Keratinocyte (primary cell): ENCODE data around the gene BCAS3. TPM values are rescaled to one million over a fixed set of nuclear protein-coding genes. Genes with fewer than 3 reads are reported as not detected.

Experiments
- DNase-seq: peaks from one replicate; pipeline ENCODE4 v3.0.0-alpha.2; 2011; ENCODE audit warnings: low read depth, missing footprints, low spot score
- FAIRE-seq: peaks from 2 replicates; lab custom pipeline; 2011; peaks lifted over from hg19 to GRCh38; lab: Jason Lieb, UNC
- H2AFZ ChIP-seq: 2 replicates; pipeline ENCODE4 v1.6.0; 2012; ENCODE audit warnings: low read length, control low read depth, inconsistent platforms; ENCODE audit not compliant: control insufficient read depth
- H3K27ac ChIP-seq: 2 replicates; pipeline ENCODE4 v1.5.1; 2011; ENCODE audit warnings: low read length; ENCODE audit not compliant: control insufficient read depth, insufficient read depth
- H3K27me3 ChIP-seq: 3 replicates; pipeline ENCODE4 v1.6.0; 2011; ENCODE audit warnings: low read length; ENCODE audit not compliant: control insufficient read depth, insufficient read depth; ENCODE audit errors: extremely low read depth
- H3K36me3 ChIP-seq, 2 experiments: 2 replicates in 1 of 2; 3 replicates in 1 of 2; pipeline ENCODE4 v1.5.1; 2011; ENCODE audit warnings: low read length in 2 of 2, mild to moderate bottlenecking in 1 of 2; ENCODE audit not compliant: control insufficient read depth in 2 of 2, insufficient read depth in 2 of 2; ENCODE audit errors: extremely low read depth in 1 of 2
- H3K4me1 ChIP-seq: 3 replicates; pipeline ENCODE4 v1.5.1; 2011; ENCODE audit warnings: low read length; ENCODE audit not compliant: control insufficient read depth, insufficient read depth; ENCODE audit errors: extremely low read depth
- H3K4me2 ChIP-seq: 3 replicates; pipeline ENCODE4 v1.6.0; 2011; ENCODE audit warnings: low read depth, low read length; ENCODE audit not compliant: control insufficient read depth, insufficient read depth; ENCODE audit errors: extremely low read depth
- H3K4me3 ChIP-seq, 3 experiments: fragments of 200-600 bp in 1 of 3; sonication (generic) in 1 of 3; 2 replicates in 2 of 3; 3 replicates in 1 of 3; pipeline ENCODE4 v1.5.1; 2011 to 2016; ENCODE audit warnings: low read length in 3 of 3, mild to moderate bottlenecking in 3 of 3, control low read depth in 2 of 3, inconsistent platforms in 1 of 3, low read depth in 1 of 3, mixed read lengths in 1 of 3, mixed run types in 1 of 3, moderate library complexity in 1 of 3; ENCODE audit not compliant: control insufficient read depth in 2 of 3, insufficient read depth in 2 of 3; ENCODE audit errors: extremely low read depth in 1 of 3
- H3K79me2 ChIP-seq: 2 replicates; pipeline ENCODE4 v1.6.0; 2012; ENCODE audit warnings: low read length; ENCODE audit not compliant: control insufficient read depth, insufficient read depth
- H3K9ac ChIP-seq: 3 replicates; pipeline ENCODE4 v1.6.0; 2011; ENCODE audit warnings: low read length; ENCODE audit not compliant: control insufficient read depth, insufficient read depth; ENCODE audit errors: extremely low read depth
- H3K9me1 ChIP-seq: 3 replicates; pipeline ENCODE4 v1.6.0; 2011; ENCODE audit warnings: low read length; ENCODE audit not compliant: control insufficient read depth, insufficient read depth; ENCODE audit errors: extremely low read depth
- H3K9me3 ChIP-seq: 2 replicates; pipeline ENCODE4 v1.5.1; 2012; ENCODE audit warnings: low read depth, low read length; ENCODE audit not compliant: control insufficient read depth
- H4K20me1 ChIP-seq: 3 replicates; pipeline ENCODE4 v1.6.0; 2011; ENCODE audit warnings: low read length; ENCODE audit not compliant: control insufficient read depth, insufficient read depth; ENCODE audit errors: extremely low read depth
- CTCF ChIP-seq, 3 experiments: IDR thresholded peaks in 1 of 3; conservative IDR thresholded peaks in 1 of 3; optimal IDR thresholded peaks in 1 of 3; 2 replicates in 2 of 3; 3 replicates in 1 of 3; pipeline versions ENCODE3 to v1.5.1; 2011; ENCODE audit warnings: low read length in 3 of 3, mild to moderate bottlenecking in 3 of 3, moderate library complexity in 2 of 3, control low read depth in 1 of 3, inconsistent platforms in 1 of 3; ENCODE audit not compliant: insufficient read depth in 2 of 3; ENCODE audit errors: extremely low read depth in 1 of 3
- EZH2 ChIP-seq: IDR thresholded peaks from one replicate; pipeline ENCODE4 v1.6.1; 2012; ENCODE audit warnings: inconsistent platforms, mild to moderate bottlenecking, low read length, moderate library complexity
- dilution Hi-C: fragments of 300-500 bp; cut with MboI; formaldehyde crosslinking; loops from one replicate; pipeline ENCODE4 v1.7.0; 2020; ENCODE audit warnings: low sequenced_read_pairs; ENCODE audit not compliant: extremely low pct_ligation_motif_present
- polyA plus RNA-seq, 5 experiments: library from polyadenylated mRNA; depleted of rRNA in 3 of 5; stranded (reverse) in 3 of 5; stranded (forward) in 1 of 5; unstranded in 1 of 5; fragments of >200 nt; gene quantifications; 1 replicate in 1 of 5; 2 replicates in 3 of 5; 3 replicates in 1 of 5; pipeline versions ENCODE4 v1.2.1 to v1.2.3, GENCODE V29; 2011 to 2012; ENCODE audit warnings: missing spikeins in 2 of 5, low read depth in 1 of 5, low replicate concordance in 1 of 5

Gene BCAS3
- polyA plus RNA-seq, 1 donor (not counting 4 experiments of a cell fraction or from before 2014, with no cell fraction given) = 11.8 TPM

DNA sequence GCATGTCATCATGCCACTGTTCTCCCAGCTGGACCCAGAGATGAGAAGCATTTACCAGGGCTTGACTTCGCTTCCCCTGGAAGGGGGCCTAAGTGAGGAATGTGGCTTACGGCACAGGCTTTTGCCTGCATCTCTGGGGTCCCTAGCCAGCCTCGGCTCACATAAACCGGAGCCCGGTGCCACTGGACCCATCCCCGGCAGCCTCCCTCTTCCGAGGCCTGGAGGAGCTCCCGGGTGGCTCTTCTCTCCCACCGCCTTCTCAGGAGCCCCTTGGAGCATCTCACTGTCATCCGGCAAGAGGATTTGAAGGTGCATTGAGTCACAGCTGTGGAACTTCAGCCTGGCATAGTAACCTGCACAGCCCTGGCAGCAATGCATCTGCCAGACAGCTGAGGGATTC, 692.1 kb downstream of the BCAS3 start:
- Histone ChIP-seq H3K27me3 (no peaks in the 10 kb centered on the region), H3K36me3 (no peaks in the 10 kb centered on the region), H3K4me1 (no peaks in the 10 kb centered on the region), H2AFZ (no peak overlapping the region), H3K9me3 (no peaks in the 10 kb centered on the region), H3K4me2 (no peak overlapping the region), H3K9me1 (no peaks in the 10 kb centered on the region), H3K4me3 (no peak overlapping the region), H4K20me1 (no peaks in the 10 kb centered on the region), H3K9ac (no peak overlapping the region), H3K27ac (no peak overlapping the region), H3K79me2 (no peaks in the 10 kb centered on the region)
- dilution Hi-C loops = no loop called here
- TF ChIP-seq CTCF (optimal IDR thresholded peaks at IDR 0.05 in 1 of 3, IDR thresholded peaks at IDR 0.05 in 1 of 3, conservative IDR thresholded peaks at IDR 0.05 in 1 of 3; ENCODE audit: extremely low read depth in 1 of 3, insufficient read depth in 2 of 3, low read length in 3 of 3) (no peak), EZH2 (no peak)
- FAIRE-seq = no peak
- DNase-seq = no peak

DNA sequence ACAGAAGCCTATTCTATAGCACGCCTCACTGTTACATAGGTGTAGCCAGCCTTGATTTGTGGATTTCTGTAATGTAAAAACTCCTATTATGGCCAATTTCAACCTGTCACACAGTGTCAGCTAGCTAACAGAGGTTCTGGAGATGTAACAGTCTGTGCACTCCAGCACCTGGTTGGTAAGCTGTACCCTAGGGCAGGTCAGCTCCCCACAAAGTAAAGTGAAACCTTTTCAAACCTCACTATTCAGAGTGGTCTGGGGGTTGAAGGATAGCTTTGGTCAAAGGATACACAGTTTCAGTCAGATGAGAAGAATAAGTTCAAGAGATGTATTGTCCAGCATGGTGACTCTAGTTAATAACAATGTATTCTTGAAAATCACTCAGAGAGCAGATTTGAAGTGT, 693.5 kb downstream of the BCAS3 start:
- TF ChIP-seq CTCF (optimal IDR thresholded peaks at IDR 0.05 in 1 of 3, IDR thresholded peaks at IDR 0.05 in 1 of 3, conservative IDR thresholded peaks at IDR 0.05 in 1 of 3; ENCODE audit: extremely low read depth in 1 of 3, insufficient read depth in 2 of 3, low read length in 3 of 3) (no peak), EZH2 (no peak)
- DNase-seq (no peak), FAIRE-seq (no peak)
- H3K9me1 ChIP-seq = no peaks in the 10 kb centered on the region
- no peak overlapping the region for H3K9ac ChIP-seq
- H3K4me3 ChIP-seq = no peak overlapping the region
- no peaks in the 10 kb centered on the region for H3K4me1 ChIP-seq
- no peaks in the 10 kb centered on the region for H4K20me1 ChIP-seq
- H3K9me3 ChIP-seq = no peaks in the 10 kb centered on the region
- H3K79me2 ChIP-seq = no peaks in the 10 kb centered on the region
- no peaks in the 10 kb centered on the region for H3K27me3 ChIP-seq
- H2AFZ ChIP-seq = no peak overlapping the region
- no peaks in the 10 kb centered on the region for H3K36me3 ChIP-seq
- dilution Hi-C loops = no loop called here
- no peak overlapping the region for H3K27ac ChIP-seq
- H3K4me2 ChIP-seq = no peak overlapping the region
